DOHH2 (cell line): ENCODE results near the gene DERL3.

Experiments
- H3F3A ChIP-seq: fragments of 200-600 bp; sonication (generic), shearing (Covaris generic); 2 replicates; pipeline ENCODE4 v1.6.0; 2016; ENCODE audit warnings: antibody characterized with exemption, mild to moderate bottlenecking; ENCODE audit not compliant: control insufficient read depth, insufficient read depth
- H3K27ac ChIP-seq: fragments of 200-600 bp; sonication (generic); 2 replicates; pipeline ENCODE4 v1.5.1; 2014; ENCODE audit warnings: low read depth, mild to moderate bottlenecking, low read length, moderate library complexity
- H3K27me3 ChIP-seq: fragments of 200-600 bp; sonication (generic); 2 replicates; pipeline ENCODE4 v1.6.1; 2014; ENCODE audit warnings: mild to moderate bottlenecking, low read length, mixed read lengths; ENCODE audit not compliant: control insufficient read depth
- H3K36me3 ChIP-seq: fragments of 200-600 bp; sonication (generic); 2 replicates; pipeline ENCODE4 v1.6.1; 2014; ENCODE audit warnings: mild to moderate bottlenecking, low read length, moderate library complexity, mixed read lengths; ENCODE audit not compliant: control insufficient read depth
- H3K4me1 ChIP-seq: fragments of 200-600 bp; sonication (generic); 2 replicates; pipeline ENCODE4 v1.6.1; 2014; ENCODE audit warnings: mild to moderate bottlenecking, low read length, mixed read lengths; ENCODE audit not compliant: control insufficient read depth
- H3K4me2 ChIP-seq: fragments of 200-600 bp; sonication (generic); 2 replicates; pipeline ENCODE4 v1.6.0; 2014; ENCODE audit warnings: mild to moderate bottlenecking, low read length, moderate library complexity
- H3K4me3 ChIP-seq: fragments of 200-600 bp; sonication (generic); 2 replicates; pipeline ENCODE4 v1.5.1; 2014; ENCODE audit warnings: mild to moderate bottlenecking, low read length, mixed read lengths
- H3K79me2 ChIP-seq: fragments of 200-600 bp; sonication (generic); 2 replicates; pipeline ENCODE4 v1.6.1; 2014; ENCODE audit warnings: mild to moderate bottlenecking, low read length, mixed read lengths; ENCODE audit not compliant: control insufficient read depth
- H3K9me2 ChIP-seq: fragments of 200-600 bp; sonication (generic); replicated peaks from 2 replicates; pipeline ENCODE4 v1.6.1; 2014; ENCODE audit warnings: mild to moderate bottlenecking, low read length, mixed read lengths; ENCODE audit not compliant: control insufficient read depth
- H3K9me3 ChIP-seq: fragments of 200-600 bp; sonication (generic); 2 replicates; pipeline ENCODE4 v1.6.1; 2014; ENCODE audit warnings: antibody characterized with exemption, low read length, mixed read lengths; ENCODE audit not compliant: control insufficient read depth, insufficient read depth
- H4K20me1 ChIP-seq: fragments of 200-600 bp; sonication (generic); 2 replicates; pipeline ENCODE4 v1.6.0; 2014; ENCODE audit warnings: low read depth, mild to moderate bottlenecking, antibody characterized with exemption, low read length, moderate library complexity; ENCODE audit not compliant: control insufficient read depth, insufficient read depth
- EZH2phosphoT487 ChIP-seq: fragments of 200-600 bp; sonication (generic); IDR thresholded peaks from 2 replicates; pipeline ENCODE4 v1.6.1; 2017; ENCODE audit warnings: borderline replicate concordance, mild to moderate bottlenecking, antibody characterized with exemption, low read length, moderate library complexity, mixed read lengths
- TF ChIP-seq, protein P1 (sequence below): fragments of 200-600 bp; sonication (generic); IDR thresholded peaks from one replicate; pipeline ENCODE4 v1.5.1; 2014; ENCODE audit warnings: antibody characterized with exemption, mild to moderate bottlenecking, low read depth, low read length; ENCODE audit not compliant: poor library complexity, severe bottlenecking

The DERL3 gene

DNA sequence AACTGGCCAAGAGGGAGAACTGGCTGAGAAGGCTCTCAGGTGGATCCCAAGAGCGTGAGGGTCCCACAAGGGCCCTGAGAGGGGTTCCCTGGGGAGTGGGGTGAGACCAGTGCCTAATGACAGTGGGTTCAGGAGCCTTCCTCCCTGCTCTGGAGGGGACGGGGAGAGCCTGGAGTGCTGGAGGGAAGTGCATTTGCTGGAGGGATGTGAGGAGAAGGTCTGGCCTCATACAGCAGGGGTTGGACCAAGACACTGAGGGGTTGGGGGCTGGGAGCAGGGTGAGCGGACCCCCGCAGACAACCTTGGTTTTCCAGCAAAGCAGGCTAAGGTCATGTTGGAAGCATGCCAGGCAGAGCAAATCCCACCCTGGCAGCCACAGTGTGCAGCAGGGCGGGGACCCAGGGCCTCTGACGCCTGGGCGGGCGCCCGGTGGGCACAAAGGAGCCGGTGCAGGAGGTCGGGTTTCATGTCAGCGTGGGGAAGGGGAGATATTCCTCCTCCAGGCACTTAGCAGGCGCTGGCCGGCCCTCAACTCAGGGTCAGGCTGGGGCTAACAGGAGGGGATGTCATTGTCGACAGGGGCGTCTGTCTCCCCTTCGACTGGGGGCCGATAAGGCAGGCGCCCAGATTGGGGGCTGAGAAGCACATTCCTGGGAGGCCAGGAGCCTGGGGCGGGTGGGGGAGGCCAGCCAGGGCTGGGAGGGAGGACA is 3.1 kb upstream of the DERL3 start:
- H3K9me3 ChIP-seq = no peaks in the 10 kb centered on the region
- no peak for TF ChIP-seq EZH2phosphoT487
- TF ChIP-seq, protein P1, sequence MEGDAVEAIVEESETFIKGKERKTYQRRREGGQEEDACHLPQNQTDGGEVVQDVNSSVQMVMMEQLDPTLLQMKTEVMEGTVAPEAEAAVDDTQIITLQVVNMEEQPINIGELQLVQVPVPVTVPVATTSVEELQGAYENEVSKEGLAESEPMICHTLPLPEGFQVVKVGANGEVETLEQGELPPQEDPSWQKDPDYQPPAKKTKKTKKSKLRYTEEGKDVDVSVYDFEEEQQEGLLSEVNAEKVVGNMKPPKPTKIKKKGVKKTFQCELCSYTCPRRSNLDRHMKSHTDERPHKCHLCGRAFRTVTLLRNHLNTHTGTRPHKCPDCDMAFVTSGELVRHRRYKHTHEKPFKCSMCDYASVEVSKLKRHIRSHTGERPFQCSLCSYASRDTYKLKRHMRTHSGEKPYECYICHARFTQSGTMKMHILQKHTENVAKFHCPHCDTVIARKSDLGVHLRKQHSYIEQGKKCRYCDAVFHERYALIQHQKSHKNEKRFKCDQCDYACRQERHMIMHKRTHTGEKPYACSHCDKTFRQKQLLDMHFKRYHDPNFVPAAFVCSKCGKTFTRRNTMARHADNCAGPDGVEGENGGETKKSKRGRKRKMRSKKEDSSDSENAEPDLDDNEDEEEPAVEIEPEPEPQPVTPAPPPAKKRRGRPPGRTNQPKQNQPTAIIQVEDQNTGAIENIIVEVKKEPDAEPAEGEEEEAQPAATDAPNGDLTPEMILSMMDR = no peak
- H3K4me1 ChIP-seq = peaks cover 90% of the 10 kb centered on the region
- no peak overlapping the region for H3K4me3 ChIP-seq
- H3F3A ChIP-seq = peaks cover 15% of the 10 kb centered on the region
- no peaks in the 10 kb centered on the region for H3K9me2 ChIP-seq
- H3K36me3 ChIP-seq = peaks cover 14% of the 10 kb centered on the region
- no peaks in the 10 kb centered on the region for H3K27me3 ChIP-seq
- no peaks in the 10 kb centered on the region for H4K20me1 ChIP-seq
- no peak overlapping the region for H3K27ac ChIP-seq
- no peak overlapping the region for H3K4me2 ChIP-seq
- H3K79me2 ChIP-seq = peaks cover 14% of the 10 kb centered on the region

DNA sequence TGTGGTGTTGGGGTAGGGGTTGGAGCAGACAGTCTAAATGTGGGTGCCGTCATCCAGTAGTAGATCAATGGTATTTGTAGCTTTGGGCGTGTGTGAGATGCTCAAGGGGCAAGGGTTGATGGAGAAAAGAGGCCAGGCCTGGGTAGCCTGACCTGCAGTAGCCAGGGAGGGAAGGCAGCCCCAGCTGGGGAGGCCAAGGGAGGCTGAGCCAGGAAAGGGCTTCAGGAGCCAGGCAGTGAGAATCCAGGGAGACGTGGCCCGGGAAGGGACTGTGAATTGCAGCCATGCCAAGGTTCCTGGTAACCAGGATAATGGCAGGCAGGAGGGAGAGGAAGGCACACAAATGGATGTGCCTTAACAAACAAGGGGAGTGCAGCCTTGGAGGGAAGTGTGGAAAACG is 2.5 kb upstream of the DERL3 start:
- no peaks in the 10 kb centered on the region for H3K9me2 ChIP-seq
- peaks cover 15% of the 10 kb centered on the region for H3F3A ChIP-seq
- peaks cover 20% of the 10 kb centered on the region for H3K36me3 ChIP-seq
- H3K4me3 ChIP-seq = no peak overlapping the region
- H3K4me2 ChIP-seq = no peak overlapping the region
- H3K9me3 ChIP-seq = no peaks in the 10 kb centered on the region
- H3K27ac ChIP-seq = no peak overlapping the region
- H4K20me1 ChIP-seq = no peaks in the 10 kb centered on the region
- H3K27me3 ChIP-seq = no peaks in the 10 kb centered on the region
- TF ChIP-seq, protein P1 = no peak
- TF ChIP-seq EZH2phosphoT487 = no peak
- peaks cover 20% of the 10 kb centered on the region for H3K79me2 ChIP-seq
- H3K4me1 ChIP-seq = peaks cover 90% of the 10 kb centered on the region

DNA sequence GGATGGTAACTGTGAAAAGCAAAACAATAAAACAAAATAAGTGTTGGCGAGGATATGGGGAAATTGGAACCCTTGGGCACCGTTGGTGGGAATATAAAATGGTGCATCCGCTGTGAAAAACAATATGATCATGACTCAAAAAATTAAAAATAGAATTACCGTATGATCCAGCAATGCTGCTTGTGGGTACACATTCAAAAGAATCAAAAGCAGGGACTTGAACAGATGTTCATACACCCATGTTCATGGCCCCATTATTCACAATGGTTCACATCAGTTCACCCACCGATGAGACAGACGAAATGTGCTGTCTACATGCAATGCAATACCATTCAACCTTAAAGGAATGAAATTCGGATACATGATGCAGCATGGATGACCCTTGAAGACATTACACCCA is 1.2 kb upstream of the DERL3 start:
- no peak for TF ChIP-seq EZH2phosphoT487
- TF ChIP-seq, protein P1 = no peak
- H3K36me3 ChIP-seq = peaks cover 32% of the 10 kb centered on the region
- no peaks in the 10 kb centered on the region for H3K9me3 ChIP-seq
- peaks cover 33% of the 10 kb centered on the region for H3K79me2 ChIP-seq
- peak overlapping the region; percentile 74 for H3K4me3 ChIP-seq
- no peaks in the 10 kb centered on the region for H3K27me3 ChIP-seq
- peak overlapping the region; percentile 91 for H3K27ac ChIP-seq
- no peaks in the 10 kb centered on the region for H3K9me2 ChIP-seq
- peaks cover 90% of the 10 kb centered on the region for H3K4me1 ChIP-seq
- H3K4me2 ChIP-seq = peak overlapping the region; percentile 93
- peaks cover 13% of the 10 kb centered on the region for H3F3A ChIP-seq
- H4K20me1 ChIP-seq = no peaks in the 10 kb centered on the region
